ENCODE results near the gene ARVCF.

ARVCF gene

DNA sequence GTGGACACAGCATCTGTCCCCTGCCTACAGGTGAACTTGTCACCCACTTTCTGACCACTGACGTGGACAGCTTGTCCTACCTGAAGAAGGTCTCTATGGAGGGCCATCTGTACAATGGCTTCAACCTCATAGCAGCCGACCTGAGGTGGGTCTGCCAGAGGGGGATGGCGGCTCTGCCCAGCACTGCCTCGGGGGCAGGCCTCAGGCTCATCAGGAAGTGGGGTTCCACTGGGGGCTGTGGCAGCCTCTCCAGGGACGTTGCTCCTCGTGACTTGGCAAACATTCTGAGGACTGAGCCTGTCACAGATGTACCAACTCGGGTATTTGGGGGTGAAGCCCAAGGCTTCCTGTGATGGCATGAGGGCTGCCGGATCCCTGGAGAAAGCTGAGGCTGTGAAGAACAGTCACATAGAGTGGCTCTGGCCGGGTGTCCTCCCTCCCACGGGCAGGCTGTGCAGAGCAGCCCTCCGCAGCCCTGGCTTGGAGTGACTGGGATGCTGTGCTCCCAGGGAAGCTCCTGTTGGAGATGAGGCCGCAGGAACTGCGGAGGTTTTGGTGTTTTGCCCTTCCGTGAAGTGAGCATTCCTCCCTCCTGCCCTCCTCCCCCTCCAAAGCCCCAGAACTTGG, 36.9 kb upstream of the ARVCF start:
- no peak for DNase-seq

DNA sequence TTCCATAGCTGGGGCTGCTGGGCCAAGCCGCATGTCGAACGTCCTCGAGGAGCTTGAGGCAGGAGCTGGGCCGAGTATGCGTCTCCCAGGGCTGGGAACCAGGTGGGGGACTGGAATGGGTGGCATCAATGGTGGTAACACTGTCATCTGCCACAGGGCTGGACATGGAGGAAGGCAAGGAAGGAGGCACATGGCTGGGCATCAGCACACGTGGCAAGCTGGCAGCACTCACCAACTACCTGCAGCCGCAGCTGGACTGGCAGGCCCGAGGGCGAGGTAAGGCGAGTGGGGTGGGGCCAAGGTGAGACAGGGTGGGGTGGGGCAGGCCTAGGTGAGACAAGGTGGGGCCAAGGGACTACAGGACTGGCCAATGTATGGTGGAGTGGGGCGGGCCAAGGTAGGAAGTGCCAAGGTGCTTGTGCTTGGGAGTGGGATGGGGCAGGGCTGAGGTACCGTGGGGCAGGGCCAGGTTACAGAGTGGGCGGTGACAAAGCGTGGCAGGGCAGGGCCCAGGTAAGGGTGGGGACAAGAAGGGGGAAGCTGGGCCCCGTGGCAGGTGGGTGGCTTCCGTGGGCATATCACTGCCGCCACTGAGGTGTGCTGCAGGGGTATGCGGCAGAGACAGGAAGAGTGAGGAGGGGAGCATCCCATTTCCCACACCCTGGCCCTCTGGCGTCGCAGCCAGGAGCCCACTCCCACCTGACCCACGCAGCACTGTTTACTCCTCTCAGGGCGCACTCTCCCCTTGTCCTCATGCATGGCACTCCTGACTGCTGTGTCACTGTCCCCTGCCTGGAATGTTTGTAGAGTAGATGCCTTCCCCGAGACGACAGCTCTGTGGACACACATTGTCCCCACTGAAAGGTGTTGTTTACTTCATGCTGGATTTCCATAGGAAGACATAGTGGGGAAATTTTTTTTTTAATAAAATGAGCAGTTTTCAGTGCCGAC, 36.0 kb upstream of the ARVCF start:
- DNase-seq = no peak

DNA sequence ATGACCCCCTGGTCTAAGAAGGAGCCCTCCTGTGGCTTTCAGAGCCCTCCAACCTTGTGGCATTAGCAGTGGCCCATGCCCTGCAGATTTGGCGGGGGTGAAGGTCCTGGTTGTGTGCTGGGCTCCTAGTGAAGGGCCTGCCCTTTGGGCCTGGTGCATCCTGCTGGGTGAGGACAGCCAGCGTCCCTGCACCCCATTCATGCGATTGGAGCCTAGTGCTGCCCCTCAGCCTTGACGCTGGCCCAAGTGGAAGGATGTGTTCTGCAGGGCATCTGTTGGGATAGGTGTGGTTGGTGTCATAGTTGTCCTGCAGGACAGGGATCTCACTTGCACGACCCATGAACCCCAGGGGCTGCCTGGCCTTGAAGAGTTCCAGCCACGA, 35.3 kb upstream of the ARVCF start:
- DNase-seq = no peak

DNA sequence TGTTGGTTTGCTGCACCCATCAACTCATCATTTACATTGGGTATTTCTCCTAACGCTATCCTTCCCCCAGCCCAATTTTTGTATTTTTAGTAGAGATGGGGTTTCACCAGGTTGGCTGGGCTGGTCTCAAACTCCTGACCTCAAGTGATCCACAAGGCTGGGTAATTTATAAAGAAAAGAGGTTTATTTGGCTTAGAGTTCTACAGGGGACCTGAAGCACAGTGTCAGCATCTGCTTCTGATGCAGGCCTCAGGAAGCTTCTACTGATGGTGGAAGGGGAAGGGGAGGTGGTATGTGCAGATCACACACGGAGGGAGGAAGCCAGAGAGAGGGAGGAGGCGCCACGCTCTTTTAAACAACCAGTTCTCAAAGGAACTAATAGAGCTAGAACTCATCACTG, 30.1 kb upstream of the ARVCF start:
- no peak for DNase-seq

DNA sequence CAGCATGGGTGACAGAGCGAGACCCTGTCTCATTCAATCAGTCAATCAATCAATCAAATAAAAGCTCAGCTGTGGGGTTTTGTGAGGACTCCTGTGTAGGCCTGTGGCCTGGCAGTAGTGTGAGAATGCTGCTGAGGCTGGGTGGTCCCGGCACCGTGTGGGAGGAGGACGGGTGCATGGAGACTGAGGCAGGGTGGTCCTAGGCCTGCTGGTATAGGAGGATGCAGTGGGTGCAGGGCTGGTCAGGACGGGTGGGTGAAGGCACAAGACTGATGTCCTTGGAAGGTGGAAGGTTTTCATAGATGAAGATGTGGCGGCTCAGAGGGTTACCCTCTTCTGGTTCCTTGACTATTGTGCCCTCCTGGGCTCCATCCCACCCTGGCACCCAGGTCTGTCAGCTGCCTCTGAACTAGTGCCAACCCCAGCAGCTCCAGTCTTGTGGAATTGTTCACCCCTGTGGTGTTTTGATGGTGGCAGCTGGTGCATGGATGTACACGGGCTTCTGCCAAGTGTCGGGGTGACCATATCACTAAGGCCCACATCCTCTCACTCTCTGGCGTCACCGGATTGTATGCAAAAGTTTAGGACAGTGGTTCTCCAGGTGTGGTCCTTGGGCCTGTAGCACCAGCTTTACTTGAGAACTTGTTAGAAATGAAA, 28.0 kb upstream of the ARVCF start:
- DNase-seq = no peak

DNA sequence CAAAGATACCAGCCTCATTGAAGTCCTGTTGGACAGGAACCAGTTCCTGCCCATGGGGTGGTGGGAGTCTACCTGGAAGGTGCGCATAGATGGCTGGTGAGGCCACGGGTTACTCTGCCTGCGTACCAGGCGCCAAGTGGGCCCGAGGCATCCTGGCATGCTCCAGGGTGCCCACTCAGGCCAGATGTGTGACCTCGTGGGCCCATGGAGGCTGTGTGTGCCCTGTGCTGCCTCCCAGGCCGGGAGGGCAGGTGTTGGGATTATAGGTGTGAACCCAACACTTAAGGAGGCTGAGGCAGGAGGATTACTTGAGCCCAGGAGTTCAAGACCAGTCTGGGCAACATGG, 27.3 kb upstream of the ARVCF start:
- no peak for DNase-seq

DNA sequence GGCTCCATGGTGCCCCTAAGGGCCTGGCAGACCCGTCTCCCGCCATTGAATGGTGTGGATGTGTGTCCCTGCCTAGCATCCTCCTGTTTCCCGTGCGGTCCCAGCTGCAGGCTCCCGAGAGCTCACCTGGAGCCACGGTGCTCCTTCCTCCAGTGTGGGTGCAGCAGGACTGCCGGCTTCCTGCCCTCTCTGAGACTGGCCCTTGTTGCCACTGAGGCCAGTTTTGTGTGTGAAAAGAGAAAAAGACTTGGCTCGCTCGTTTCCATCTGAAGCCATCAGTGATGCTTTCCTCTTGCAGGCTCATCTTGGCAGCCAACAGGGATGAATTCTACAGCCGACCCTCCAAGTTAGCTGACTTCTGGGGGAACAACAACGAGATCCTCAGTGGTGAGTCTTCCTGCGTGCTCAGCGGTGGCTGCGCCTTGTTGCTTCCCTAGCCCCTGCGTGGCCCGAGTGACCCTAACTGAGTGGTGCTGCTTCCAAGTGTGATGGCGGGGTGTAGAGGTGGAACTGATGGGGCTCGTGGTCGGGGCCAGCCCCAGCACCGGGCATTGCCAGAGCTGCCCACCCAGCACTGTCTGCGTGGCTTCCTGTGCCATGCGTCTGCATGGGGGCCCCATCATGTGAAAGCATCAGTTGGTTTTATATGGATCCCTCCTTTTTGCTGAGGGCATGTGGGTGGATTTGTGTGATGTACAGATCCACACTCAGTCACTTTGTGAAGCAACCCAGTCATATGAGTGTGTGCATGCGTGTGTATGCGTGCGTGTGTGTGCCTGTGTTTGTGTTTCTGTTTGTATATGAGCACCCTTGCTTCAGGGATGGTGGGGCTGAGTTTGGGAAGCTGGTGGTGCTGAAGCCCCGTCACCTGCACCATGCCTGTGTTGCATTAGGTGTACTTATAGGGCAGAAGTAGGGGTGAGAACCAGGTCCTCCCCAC, 26.7 kb upstream of the ARVCF start:
- DNase-seq = no peak

DNA sequence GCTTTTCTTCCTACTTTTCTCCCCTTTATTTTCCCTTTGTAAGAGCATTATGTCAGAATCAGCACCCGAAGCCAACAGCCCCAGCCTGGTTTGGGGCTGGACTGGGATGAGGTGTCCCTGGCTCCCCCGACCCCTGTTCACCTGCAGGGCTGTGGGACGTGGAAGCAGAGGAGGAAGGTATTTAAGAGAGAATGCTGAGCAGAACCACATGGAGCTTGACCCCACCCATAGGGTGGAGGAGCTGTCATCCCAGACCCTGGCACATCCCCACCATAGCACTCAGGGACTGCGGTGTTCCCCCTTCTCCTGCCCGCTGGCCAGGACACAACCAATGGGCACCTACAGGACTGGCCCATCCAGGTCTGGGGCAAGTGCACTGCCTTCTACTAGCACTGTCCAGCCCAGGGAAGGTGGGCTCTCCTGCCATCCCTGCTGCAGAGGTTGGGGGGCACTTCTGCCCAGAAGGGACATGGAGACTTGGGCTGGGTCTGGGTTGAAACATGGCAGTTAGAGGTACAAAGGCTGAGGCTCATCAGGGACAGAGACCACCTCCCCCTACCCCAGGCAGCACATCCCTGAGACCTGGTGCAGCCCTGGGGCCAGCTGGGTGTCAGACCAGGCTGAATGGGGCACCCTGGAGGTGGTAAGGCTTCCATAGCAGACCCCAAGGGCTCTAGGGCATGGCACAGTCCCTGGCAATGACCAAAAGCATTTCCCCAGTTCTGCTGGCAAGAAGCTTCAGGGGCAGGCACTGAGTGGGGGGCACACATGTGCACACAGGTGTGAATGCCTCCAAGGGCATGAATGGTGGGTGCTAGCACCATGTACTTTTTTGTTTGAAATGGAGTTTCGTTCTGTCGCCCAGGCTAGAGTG, 23.9 kb upstream of the ARVCF start:
- no peak for DNase-seq

DNA sequence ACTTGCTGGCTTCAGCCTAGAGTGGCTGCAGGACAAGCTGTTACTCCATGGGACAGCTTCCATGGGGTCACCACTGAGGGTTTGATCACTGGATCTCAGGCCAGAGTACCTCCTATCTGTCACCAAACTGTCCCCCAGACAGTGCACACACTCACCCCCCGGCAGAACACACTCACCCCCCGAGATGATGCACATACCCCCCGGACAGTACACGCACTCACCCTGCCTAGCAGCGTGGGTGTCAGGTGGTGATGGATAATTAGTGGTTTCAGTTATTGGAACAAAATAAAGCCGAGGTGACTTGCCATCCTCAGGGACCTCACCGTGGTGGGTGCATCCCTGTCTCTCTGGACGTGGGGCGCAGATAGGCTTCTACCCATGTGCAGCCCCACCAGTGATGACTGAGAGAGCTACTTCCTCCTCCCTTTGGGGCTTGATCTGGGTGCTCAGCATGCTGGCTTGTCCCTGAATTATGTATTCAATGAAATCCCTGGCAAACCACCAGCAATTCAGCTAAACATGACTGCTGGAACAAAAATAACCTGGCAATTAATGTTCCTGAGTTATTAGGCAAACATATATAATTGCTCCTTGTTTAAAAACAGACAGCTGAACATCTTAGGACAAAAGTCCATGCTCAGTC, 23.2 kb upstream of the ARVCF start:
- no peak for DNase-seq

DNA sequence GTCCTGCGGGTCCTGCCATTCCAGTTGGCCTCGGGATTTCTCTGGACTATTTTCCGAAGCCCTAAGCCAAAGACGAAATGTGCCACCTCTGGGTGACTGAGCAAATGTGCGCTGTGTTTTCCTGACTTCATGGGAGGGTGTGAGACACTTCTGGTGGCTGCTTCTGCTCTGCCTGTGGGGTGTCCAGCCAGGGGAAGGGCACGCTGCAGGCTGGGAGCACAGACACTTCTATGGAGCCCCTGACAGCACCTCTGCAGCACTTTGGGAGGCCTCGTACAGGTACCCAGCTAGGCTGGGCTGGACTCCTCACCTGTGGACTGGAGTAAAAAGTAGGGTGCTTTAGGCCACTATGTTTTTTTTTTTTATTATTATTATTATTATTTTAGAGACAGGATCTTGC, 22.0 kb upstream of the ARVCF start:
- DNase-seq = no peak

DNA sequence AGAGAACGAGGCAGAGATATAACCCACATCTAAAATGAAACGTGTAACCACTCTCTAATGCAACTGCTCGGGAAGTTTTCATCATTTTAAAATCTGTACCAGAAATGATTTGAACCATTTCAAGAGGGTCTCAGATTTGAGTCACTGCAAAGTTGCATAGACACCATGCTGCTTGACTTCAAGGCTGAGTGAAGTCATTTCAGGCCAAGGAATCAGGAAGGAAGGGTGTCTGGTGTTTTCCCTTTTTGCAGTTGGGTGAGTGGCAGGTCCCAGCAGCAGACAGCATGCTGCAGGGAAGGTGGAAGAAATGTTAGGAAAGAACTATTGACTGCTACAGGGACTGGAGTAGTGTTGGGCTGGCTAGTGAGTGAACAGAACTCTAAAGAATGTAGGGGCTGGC, 20.8 kb upstream of the ARVCF start:
- no peak for DNase-seq

DNA sequence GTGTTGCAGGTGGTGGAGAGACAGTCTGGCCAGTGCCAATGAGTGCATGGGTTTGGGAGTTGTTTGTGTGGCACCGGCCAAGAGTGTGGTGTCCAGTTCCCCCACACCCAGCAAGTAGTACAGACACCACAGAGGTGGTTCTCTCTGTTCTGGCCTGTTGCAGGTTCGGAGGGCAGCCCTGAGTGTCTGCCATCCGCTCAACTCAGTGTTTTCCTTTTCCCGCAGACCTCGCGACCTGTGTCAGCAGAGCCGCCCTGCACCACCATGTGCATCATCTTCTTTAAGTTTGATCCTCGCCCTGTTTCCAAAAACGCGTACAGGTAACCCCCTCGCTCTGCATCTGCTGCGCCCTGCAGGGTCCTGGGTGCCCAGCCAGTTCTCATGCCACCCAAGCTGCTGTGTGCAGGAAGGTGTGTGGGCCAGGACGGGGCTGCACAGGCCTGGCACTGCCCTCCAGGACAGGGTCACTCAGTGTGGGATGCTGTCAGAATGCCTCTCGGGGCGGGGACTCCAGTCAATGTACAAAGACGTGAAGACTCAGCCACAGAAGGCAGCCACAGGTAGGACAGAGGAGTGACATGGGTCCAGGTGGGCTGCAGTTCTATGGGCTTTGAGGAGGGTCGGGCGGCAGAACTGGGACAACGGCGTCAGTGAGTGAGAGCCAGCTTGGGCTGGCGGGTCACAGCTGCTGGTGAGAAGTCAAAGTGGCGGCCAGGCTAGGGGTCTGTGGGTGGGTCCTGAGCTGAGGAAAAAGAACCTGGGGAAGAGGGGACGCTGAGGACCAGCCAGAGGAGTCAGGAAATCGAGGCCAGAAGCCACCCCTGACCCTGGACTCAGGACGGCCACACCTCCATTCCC, 20.1 kb upstream of the ARVCF start:
- no peak for DNase-seq

DNA sequence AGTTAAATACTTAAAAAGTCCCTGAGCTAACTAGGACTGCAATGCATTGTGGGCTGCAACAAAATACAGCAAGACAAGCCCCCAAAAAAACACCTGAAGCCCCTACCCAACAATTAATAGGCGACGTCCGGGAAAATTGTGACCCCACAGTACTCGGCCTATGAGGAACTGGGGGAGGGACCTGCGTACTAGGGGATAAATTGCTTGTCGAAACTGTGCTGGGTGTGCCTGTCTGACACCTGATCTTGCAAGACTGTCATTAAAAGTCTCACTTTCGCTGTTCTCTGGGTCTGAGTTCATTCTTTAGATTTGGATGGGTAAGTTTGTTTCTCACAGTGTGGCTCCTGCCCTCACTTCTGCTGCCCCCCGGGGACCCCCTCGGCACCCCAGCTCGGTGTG, 19.5 kb upstream of the ARVCF start:
- DNase-seq = no peak

DNA sequence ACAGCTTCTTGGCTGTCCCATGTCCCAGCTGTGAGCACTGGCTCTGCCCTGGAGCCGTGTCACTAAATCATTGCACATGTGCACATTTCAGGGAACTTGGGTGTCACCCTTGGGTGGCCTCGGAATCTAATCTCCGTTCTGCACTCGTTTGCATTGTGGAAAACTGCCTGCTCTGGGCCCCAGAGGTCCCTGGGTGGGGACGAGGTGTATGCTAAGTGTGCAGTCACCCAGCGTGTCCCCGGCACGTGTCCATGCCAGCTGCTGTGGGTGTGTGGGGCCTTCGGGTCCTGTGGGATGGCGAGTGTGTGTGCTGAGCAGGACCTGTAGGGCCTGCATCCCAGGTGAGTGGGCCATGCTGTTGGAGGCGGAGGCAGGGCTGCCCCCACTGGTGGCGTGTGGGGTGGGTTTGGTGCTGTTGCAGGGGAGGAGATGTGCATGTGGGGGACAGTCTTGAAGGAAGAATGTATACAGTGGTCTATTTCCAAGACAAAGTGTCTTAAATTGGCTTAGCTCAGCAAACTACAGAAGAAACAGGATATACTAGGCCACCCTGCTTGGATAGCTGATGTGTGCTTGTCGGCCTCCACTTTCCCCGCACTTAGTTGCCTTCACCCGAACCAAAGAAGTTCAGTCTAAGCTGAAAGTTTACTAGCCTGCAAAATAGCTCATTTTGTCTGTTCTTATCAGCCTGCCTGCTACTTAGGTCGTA, 18.9 kb upstream of the ARVCF start:
- no peak for DNase-seq

DNA sequence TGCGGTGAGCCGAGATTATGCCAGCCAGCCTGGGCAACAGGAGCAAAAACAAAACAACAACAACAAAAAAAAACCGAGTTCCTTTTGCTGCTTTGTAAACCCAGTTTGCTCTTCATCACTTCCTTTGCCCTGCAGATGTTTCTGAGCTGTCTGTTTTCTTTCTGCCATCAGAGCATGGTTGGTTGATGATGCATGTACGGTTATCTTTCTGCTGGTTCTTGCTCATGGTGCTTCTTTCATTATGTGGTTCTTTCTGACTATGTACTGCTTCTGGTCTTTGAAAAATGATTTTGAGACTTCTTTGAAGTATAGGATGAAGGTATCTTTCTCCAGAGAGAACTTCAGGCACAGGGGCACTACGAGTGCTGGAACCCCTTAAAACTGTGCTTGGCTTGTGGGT, 17.5 kb upstream of the ARVCF start:
- no peak for DNase-seq

DNA sequence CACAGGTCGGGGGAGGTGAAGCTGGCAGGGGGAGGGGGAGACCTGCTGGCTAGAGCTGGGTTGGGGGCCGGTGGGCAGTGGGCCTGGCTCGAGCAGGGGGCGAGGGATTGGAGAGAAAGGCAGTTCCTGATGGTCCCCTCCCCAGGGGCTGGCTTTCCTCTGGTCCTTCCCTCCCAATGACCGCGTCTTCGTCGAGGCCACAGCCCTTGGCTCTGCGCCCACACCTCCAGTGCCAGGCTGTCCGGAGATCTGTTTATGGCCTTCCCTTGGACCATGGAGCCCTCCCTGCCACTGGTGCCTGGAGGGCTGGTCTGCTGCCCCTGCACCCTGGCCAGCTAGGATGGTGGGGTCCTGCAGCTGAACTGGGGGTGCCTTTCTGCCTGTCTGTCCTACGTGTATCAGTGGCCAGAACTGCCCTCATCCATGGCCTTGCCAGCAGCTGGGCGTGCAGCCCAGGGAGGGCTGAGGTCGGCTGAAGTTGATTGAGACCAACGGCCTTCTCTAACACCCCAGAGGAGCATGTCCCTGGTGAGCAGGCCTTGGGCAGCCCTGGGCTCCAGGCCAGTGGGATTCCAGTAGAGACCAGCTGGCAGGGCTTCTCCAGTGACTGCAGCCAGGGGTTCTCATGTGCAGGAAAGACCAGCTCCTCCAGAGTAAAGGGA, 16.6 kb upstream of the ARVCF start:
- DNase-seq = no peak

DNA sequence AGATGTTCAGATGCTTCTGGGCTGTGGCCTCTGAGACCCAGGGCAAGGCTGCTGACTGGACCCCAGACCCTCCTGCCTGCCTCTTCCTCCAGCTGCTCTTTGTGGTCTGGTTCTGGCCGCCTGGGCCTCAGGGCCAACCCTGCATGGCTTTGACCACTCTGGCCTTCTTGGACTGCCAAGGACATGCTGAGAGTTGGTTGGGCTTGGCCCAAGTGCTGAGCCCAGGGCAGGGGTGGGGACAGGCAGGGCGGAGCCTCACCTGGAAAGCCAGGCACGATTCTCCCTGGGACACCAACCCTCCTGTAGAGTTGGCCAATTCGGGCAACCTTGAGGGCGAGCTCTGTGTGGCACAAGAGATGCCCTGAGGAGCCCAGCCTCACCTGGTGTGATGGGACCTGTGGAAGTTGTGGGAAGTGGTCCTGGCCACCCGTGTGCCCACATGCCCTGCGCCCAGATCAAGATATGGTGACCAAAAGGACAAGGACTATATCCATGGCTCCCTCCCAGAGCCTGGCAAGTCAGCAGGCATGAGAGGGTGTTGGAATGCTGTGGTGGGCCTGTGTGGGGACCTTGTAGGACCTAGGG, 15.9 kb upstream of the ARVCF start:
- no peak for DNase-seq

DNA sequence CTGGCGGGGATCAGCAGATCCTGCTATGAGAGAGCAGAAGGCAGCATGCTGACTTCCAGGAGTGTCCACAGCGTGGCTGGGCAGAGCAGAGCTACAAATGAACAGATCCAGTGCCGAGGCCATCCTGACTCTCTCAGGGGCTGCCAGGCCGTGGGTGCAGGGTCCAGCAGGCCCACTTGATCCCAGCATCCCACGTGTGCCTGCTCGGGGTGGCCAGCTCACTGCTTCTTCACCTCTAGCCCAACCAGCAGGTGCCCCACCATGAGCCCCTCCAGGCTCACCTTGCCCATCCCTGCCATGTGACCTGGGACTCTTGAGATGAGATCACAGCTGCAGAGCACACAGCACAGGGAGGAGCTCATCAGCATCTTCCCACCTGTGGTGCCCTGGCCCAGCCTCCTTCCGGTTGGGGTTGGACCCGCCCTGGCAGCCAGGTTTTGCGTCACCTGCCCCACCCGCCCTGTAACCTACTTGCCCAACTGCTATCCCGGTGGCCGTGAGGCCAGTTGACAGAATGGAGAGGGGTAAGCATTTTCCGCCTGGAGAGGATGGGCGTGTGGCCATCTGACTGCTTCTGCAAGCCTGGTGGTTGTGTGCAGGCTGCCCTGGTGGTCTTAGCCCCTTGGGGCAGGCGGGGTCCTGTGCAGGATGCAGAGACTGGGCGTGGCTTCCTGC, 15.2 kb upstream of the ARVCF start:
- DNase-seq = no peak
